ENCODE measurements around the gene EIF5AL1.
"Not testable (repeated sequence)": the region's sequence is repeated elsewhere in the genome, so short reads cannot be mapped to it uniquely, and the experiment has no call there.

GRCh38 chr10:79544926-79545659 lies 32.8 kb downstream of the EIF5AL1 start:
- TF ChIP-seq CTCF (conservative IDR thresholded peaks at IDR 0.05; ENCODE audit: low read depth, low read length); NFE2L2 (IDR thresholded peaks at IDR 0.05; ENCODE audit: low read depth, low read length); RFX5 (IDR thresholded peaks at IDR 0.05; ENCODE audit: low read depth, low read length); MAFK (IDR thresholded peaks at IDR 0.05; ENCODE audit: low read depth, low read length); RAD21 (IDR thresholded peaks at IDR 0.05; ENCODE audit: low read length); MXI1 (IDR thresholded peaks at IDR 0.05; ENCODE audit: borderline replicate concordance, low read depth, low read length); CHD1 (IDR thresholded peaks at IDR 0.05; ENCODE audit: low read depth, low read length); POLR2A (IDR thresholded peaks at IDR 0.05; ENCODE audit: low read depth, low read length); SMC3 (IDR thresholded peaks at IDR 0.05; ENCODE audit: low read depth, low read length); ELK1 (IDR thresholded peaks at IDR 0.05; ENCODE audit: borderline replicate concordance, low read depth, low read length); MAZ (IDR thresholded peaks at IDR 0.05; ENCODE audit: borderline replicate concordance, low read depth, low read length); BHLHE40 (IDR thresholded peaks at IDR 0.05; ENCODE audit: low read depth, low read length): not testable (repeated sequence)

Measured in IMR-90 (cell line).